NCI-H1092 (cell line): Measurements from ENCODE around the gene TLR8.
"Not testable (repeated sequence)": the region's sequence is repeated elsewhere in the genome, so short reads cannot be mapped to it uniquely, and the experiment has no call there.

Experiments used
- DNase-seq: peaks from one replicate; lab custom pipeline; 2025; lab: John Stamatoyannopoulos, UW

The TLR8 gene

DNA sequence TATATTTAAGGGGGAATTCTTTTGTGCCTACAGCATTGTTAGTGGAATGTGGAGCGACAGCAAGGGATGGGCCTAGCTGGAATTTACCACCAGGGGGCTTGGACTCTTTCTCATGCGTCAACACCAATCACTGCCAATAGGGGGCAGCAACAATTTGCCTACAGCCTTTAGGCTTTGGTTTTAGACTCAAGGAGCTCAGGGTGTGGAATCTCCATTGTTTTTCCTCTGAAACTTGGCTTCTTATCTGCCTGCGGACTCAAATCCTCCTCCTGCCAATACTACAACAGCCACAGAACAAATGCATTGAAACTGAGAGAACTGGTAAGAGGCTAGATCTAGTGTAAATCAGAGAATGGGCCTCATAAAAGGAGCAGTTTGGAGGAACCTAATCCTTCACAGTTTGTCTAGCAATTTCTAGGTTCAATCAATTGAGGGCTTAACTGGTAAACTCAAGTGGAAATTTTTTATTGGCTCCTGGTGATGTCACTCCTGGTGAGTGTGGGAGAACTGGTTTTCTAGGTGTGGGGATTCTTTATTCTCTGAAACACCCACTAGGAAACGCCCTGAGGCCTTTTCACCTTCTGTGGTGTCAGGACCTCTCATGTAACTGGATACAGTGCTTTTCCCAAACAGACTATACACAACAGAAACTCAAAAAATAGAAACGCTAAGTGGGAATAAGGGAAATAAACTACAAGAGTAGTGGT lies 40.6 kb downstream of the TLR8 start:
- DNase-seq: peak; percentile 68

DNA sequence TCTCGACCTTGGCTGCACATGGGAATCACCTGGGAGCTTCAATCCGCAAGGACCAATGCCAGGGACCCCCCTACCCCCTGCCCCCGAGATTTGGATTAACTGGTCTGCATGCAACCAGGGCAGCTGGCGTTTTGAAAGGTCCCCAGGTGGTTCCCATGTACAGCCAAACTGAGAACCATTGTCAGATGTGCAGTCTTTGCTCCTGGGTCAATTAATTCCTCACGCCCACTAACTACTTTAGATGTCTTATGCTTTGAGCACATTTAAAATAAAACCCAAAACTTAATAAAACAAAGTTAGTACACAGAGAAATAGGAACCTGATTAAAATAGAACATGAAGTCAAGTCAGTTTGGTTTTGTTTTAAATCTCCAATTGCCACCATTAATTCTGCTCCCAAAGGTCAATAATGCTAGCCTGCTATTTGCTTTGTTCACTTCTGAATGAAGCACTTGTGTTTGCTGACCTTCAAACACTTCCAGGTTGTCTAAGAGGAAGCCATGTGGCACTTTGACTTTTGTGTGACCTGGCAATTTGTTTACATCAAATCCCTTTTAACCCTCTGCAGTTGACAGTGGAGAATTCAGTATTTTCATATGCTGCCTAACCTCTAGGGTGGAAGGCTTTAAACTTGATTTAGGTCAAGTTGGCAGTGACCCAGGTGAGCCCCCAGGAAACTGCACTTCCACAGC lies 41.3 kb downstream of the TLR8 start:
- peak; percentile 38 for DNase-seq

DNA sequence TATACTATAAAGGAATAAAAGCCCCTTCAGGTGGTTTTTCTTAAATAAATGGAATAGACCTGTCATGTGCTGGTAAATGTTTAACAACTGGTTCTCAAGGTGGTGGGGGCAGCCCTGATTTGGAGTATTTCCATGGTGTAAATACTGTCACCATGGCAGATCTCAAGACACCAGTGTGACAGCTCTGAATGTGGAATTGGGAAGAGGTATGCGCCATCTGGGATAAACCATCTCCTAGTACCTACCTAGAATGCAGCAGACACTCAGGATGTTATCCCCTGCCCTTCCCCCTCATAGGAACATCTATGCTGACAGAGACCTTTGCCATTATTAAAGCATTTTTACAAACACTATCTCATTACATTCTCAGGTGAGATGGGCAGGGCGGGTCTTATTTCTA lies 42.1 kb downstream of the TLR8 start:
- DNase-seq: no peak

DNA sequence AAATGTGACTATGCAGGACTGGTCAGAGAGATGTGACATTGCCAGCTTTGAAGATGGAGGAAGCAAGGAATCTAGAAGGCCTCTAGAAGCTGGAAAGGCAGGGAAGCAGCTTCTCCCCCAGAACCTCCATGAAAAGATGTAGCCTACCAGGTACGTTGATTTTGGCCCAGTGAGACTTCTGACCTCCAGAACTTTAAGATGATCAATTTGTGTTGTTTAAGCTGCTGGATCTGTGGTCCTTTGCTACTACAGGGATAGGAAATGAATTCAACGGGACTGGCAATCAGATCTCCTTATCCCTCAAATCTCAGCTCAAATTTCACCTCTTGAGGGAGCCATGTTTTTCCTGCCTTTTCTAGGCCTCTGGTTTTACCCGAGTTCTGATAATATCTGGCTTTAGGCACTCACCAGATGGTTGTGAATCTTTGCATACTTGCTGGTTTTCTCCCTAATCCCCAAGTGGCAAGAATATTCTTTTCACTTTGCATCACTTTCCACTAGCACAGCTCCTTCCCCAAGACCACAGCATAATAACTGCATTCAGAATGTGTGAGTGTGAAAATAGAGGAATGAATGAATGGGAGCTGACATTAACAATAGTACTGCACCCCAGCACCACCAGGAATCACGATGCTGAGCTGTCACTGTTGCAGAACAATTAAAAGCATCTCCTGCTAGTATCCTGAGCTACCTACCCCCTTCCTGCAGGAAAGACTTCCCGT lies 42.9 kb downstream of the TLR8 start:
- DNase-seq: no peak

DNA sequence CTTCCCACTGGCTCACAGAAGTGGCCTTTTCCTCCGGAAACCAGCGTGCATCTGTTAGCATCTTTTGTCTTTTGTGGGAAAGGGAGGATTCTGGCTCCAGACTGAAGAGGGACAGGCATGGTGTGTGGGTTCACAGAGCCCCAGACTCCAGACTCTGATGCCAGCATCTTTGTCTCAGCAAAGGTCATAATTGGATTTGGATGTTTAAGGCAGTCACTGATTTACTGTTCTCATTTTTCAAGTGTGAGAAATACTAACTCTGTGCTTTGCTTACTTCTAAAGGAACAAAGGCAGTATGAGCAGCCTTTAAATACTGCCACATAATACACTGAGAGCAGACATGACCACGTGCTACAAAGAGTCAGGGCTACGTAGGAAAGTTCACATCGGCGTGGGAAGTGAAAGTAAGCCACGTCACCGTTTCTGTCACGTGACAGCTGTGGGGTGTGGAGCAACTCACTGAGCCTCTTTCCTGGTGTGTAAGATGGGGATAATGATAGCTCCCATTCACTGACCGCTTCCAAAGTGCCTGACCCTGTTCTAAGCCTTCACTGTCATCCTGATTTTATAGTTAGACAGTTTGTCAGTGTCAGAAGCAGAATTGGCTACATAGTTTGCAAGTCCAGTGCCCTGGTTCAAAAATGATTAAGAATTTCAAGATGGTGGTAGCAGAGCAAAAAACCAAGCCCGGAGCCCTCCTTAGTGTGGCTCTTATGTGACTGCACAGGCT lies 43.7 kb downstream of the TLR8 start:
- DNase-seq: no peak

DNA sequence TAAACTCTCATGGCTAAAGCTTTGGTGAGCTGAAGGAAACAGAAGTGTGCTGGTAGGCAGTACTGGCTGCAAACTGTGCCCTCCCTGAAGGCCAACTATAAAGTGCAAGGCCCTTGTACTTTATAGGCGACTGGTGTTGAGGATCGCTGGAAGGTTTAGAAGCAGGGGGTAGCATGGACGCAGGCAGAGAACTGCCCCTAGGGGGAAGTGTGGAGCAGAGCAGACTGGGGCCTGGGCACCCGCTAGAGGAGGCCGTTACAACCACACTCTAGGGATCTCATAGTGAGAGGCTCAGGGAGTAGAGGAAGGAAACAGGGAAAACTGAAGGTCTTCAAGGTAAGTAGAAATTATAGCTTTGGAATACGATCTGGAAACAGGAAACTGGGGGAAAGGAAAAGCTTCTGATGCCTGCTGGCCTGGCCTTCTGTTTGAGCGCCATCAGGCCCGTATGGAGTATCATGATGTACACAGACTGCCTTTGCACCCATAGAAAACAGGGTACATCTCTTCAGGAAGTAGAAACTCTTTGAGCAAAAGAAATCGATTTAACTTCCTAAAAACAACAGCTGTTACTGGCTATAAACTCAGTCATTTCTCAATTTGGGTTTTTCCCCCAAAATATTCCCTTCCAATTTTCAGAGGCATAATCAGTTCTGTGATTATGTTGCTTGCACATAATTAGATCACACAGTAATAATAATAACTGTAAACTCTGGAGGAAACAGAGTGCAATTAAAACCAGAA lies 44.6 kb downstream of the TLR8 start:
- no peak for DNase-seq

DNA sequence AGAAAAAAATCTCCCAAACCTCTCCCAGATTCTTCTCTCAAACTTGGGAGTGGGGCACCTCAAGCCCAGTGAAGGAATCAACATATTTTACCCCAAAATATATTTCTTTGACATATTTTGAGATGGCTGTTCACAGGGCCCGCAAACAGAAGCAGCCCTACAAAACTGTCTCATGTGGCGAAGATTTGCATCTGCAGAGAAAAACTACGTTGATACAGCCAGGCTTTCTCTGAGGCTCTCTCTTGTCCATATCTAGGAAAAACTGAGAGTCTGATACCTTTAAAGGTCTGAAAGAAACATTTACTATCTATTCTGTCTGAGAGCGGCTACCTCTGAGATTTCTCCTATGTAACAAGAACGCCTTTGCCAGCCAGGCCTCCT lies 45.2 kb downstream of the TLR8 start:
- DNase-seq: no peak

DNA sequence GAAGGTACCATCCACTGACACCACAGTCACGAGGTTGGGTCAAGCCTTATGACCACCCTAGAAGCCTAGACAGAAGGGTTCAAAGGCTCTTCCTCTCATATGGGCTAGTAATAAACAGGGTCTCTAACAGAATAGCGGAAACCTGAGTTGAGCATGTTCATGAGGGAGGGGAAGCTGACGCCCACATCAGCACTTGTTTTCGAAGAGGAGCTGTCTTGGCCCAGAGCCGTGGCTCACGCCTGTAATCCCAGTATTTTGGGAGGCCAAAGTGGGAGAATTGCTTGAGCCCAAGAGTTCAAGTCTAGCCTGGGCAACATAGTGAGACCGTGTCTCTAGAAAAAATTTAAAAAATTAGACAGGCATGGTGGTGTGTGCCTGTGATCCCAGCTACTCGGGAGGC lies 47.0 kb downstream of the TLR8 start:
- DNase-seq: no peak

DNA sequence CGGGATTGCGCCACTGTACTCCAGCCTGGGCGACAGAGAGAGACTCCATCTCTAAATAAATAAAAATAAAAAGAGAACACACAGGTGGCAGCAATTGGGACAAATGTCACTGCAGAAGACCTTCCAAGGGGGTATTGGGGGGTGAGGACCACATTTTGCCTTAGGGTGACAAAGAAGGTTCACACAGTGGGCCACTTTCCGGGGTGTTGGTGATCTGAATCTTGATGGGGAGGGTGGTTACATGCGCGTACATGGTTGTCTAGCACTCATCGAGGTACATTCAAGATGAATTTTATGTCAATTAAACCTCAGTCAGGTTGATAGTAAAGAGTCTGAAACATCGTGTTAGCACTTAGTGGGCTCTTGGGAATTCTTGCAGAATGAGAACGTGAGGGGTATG lies 48.0 kb downstream of the TLR8 start:
- no peak for DNase-seq

DNA sequence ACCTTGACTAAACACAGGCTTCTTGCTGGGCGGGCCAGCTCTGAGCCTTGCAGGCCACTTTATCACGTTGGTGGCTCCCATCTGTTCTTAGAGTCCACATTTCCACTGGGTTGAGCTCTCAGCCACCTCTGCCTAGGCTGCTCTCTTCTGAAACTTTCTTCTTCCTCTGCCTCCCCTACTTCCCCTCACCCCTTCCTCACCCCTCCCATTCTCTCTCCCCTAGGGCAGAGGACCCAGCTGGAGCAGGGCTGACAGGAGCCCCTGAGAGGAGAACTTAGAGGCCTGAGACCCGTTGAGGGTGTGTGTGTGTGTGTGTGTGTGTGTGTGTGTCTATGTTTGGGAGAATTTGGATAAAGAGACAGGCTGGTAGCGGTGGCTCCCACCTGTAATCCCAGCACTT lies 48.6 kb downstream of the TLR8 start:
- DNase-seq: no peak

DNA sequence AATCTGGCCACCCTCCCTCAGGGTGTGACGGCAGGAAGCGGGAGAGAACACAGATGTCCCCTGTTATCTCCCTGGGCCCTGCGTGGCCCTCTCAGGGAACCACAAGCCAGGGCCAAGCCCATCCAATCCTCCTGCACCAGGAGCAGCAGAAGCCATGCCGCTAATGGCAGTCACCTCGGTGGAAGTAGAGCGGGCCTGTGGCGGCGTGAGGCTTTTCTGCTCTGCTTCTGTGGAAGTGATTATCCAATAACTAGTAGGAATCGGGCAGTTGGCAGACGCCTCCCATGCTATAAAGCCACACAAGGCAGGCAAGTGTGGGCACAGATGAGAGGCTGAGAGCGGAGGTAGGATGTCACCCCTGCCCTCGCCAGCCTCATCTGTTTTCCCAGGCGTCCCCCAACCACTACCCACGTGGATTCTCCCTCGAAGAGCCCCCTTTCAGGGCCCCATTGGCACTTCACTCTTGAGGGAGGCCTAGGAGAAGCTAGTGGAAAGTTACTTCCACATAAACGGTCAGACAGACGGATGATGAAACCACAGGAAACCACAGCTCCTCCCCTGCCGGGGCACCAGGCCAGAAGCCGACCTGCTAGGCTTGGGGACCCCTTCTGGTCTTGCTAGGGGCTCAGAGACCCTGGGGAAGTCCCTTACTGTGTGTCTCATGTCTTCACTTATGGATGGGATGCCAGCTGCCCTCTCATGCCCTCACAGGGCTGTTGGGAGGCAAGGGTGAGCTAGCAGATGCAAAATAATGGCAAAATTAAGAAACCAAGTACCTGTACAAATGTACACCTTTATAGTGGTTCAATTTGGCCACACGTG lies 49.7 kb downstream of the TLR8 start:
- no peak for DNase-seq

DNA sequence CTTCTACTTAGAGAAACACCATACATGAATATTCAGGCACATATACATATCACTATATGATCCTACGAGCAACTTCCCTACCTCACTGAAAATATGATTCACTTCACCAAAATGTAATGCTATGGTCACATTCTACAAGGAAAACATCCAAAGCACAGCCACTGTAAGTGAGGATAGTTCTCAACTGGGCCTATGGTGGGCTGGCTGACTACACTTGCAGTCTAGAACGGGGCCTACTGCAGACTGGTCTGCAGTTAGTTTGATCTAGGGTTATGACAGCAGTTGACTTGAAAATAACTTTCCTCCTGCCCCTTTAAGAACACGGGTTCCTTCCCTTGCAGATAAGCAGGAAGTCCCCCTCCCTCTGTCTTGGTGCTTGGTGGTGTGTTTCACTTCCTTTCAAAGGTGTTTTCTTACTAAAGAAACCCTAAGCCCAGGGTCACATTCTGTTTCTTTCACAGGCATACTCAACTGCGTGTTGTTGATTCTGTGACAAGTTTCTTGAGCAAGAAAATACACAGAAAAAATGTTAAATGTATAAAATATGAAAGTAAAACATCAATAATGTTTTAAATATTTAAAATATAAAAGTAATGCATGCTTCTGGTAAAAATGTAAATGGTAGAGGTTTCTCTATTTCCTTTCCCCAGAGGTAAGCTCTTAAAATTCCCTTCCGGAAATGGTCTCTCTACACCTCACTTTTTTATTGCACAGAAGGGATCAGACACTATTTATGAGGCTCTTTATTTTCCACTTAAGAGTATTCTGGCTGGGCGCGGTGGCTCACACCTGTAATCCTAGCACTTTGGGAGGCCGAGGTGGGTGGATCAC lies 50.5 kb downstream of the TLR8 start:
- no peak for DNase-seq

DNA sequence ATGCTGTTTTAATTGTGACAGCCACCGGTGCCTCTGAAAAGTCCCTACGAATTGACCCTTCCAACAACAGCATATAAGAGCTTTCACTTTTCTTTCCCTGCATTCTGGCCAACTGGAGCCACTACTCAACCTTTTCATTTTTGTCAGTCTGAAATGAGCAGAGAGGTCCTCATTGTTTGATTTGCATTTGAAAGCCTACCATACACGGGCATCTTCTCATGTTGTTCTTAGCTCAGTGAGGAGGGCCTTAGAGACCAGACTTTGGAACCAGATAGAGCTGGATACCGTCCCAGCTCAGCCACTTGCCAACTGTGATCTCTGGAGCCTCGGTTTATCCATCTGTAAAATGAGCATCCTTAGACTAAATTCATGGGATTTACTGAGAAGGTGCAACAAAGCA lies 51.6 kb downstream of the TLR8 start:
- DNase-seq: no peak

DNA sequence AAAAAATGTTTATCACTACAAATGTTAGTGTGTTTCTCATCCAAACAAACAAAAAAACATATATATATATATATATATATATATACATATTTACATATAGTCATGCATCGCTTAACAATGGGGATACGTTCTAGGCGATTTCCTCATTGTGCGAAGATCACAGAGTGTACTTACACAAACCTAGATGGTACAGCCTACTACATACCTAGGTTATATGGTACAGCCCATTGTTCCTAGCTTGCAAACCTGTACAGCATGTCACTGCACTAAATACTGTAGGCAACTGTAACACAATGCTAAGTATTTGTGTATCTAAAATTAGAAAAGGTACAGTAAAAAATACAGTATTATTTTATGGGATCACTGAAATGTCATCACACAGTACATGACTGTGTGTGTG lies 52.0 kb downstream of the TLR8 start:
- no peak for DNase-seq

DNA sequence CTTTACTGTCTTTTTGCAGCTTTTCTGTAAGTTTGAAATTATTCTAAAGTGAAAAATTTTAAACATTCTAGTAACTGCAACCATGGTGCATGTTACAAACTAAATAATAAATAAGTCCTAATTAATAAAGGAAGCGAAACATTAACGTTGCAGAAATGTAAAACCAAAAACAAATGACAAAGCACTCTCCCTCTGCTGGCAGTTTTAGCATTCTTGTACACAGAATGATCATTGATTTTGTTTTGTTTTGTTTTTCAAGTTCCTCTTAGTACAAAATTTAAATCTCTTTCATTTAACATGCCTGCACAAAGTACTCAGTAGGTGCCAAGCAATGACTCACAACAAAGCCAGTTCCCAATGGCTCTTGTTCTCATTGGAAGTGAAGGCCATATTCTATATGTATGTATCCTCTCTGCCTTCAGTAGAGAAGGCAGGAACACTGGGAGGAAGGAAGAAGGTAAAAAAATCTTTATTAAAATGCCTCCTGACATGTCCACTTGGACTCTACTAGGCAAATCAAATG lies 54.8 kb downstream of the TLR8 start:
- DNase-seq: no peak

DNA sequence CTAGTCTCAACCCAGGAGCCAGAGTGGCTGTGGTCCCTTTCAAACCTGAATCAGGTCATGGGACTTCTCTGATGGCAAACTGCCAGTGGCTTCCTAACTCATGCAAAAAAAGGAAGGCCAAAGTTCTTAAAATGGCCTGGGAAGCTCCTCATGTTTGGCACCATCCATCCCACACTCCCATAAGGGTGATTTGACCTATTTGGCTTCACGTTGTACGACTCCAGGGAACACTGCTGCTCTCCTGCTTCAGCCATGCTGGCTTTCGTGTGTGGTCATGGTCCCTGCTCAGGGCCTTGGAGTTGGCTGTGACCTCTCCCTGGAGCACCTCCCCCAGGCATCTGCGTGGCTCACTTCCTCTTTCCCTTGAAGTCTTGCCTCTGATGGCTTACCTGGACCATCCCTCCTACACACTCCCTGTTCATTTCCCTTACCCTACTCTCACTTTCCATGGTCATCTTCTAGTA lies 55.7 kb downstream of the TLR8 start:
- no peak for DNase-seq

DNA sequence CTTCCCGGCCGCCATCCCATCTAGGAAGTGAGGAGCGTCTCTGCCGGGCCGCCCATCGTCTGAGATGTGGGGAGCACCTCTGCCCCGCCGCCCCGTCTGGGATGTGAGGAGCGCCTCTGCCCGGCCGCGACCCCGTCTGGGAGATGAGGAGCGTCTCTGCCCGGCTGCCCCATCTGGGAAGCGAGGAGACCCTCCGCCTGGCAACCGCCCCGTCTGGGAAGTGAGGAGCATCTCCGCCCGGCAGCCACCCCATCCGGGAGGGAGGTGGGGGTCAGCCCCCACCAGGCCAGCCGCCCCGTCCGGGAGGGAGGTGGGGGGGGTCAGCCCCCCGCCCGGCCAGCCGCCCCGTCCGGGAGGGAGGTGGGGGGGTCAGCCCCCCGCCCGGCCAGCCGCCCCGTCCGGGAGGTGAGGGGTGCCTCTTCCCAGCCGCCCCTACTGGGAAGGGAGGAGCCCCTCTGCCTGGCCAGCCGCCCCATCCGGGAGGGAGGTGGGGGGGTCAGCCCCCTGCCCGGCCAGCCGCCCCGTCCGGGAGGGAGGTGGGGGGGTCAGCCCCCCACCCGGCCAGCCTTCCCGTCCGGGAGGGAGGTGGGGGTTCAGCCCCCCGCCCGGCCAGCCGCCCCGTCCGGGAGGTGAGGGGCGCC lies 56.9 kb downstream of the TLR8 start:
- DNase-seq: not testable (repeated sequence)

DNA sequence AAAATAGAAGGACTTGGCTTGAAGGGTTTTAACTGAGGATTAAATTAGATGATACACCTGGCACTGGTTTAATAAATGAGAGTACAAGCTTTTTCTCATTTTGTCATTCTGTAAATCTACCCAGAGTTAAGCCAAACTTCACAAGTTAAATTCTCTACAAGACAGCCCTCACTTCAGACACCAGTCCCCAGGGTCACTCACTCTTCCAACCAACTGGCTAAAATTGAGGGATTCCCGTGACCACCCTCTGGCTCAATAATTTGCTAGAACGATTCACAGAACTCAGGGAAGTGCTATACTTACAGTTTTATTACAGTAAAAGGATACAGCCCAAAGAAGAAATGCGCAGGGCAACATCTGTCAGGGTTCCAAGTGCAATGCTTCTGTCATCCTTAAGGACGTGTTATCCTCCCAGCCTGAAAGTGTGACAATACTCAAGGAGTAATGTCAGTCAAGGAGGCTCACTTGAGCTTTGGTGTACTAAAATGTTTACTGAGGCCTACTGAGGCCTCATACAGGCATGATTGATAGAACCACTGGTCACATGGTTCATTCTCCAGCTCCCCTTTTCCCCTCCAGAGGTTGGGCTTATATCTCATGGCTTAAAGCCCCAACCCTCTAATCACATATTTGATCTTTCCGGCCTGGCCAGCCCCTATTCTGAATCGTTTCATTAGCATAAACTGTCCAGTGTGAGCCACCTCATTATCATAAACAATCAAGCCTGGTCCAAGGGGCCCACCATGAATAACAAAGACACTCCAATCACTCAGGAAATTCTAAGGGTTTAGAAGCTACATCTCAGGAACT lies 58.9 kb downstream of the TLR8 start:
- DNase-seq: no peak
